Trophoblast cell (in vitro differentiated cells and primary cell): Measurements from ENCODE around the gene ST6GALNAC3.

ENCODE experiments used
- DNase-seq, 2 donors: peaks; one replicate each; pipeline ENCODE4 v3.0.0-alpha.2; 2016
- H2AFZ ChIP-seq: 2 replicates; pipeline ENCODE4 v1.6.1; 2013; ENCODE audit warnings: low read length, moderate library complexity, mild to moderate bottlenecking; ENCODE audit not compliant: insufficient read depth, poor library complexity
- H2AK5ac ChIP-seq: 2 replicates; pipeline ENCODE4 v1.6.1; 2013; ENCODE audit warnings: mild to moderate bottlenecking, low read length
- H2BK120ac ChIP-seq: 2 replicates; pipeline ENCODE4 v1.6.1; 2013; ENCODE audit warnings: low read length, mild to moderate bottlenecking, moderate library complexity; ENCODE audit not compliant: insufficient read depth, poor library complexity
- H2BK12ac ChIP-seq: 2 replicates; pipeline ENCODE4 v1.6.1; 2013; ENCODE audit warnings: mild to moderate bottlenecking, low read length, moderate library complexity
- H2BK5ac ChIP-seq: 2 replicates; pipeline ENCODE4 v1.6.1; 2013; ENCODE audit warnings: low read length, low read depth, moderate library complexity, mild to moderate bottlenecking; ENCODE audit not compliant: poor library complexity
- H3K14ac ChIP-seq: 2 replicates; pipeline ENCODE4 v1.6.1; 2013; ENCODE audit warnings: mild to moderate bottlenecking, low read length
- H3K18ac ChIP-seq: 2 replicates; pipeline ENCODE4 v1.6.1; 2013; ENCODE audit warnings: mild to moderate bottlenecking, low read length
- H3K23ac ChIP-seq: 2 replicates; pipeline ENCODE4 v1.6.1; 2013; ENCODE audit warnings: low read length
- H3K27ac ChIP-seq: 2 replicates; pipeline ENCODE4 v1.5.1; 2013; ENCODE audit warnings: low read depth, mild to moderate bottlenecking, inconsistent platforms, low read length, moderate library complexity
- H3K27me3 ChIP-seq: 2 replicates; pipeline ENCODE4 v1.6.1; 2013; ENCODE audit warnings: inconsistent platforms, mild to moderate bottlenecking, low read length, moderate library complexity; ENCODE audit not compliant: insufficient read depth
- H3K36me3 ChIP-seq, 2 experiments: 1 replicate in 1 of 2; 2 replicates in 1 of 2; pipeline ENCODE4 v1.6.1; 2013; ENCODE audit warnings: low read length in 2 of 2, mild to moderate bottlenecking in 2 of 2, moderate library complexity in 1 of 2; ENCODE audit not compliant: insufficient read depth in 2 of 2, control insufficient read depth in 1 of 2
- H3K4ac ChIP-seq: 2 replicates; pipeline ENCODE4 v1.6.1; 2013; ENCODE audit warnings: low read depth, mild to moderate bottlenecking, low read length, moderate library complexity
- H3K4me1 ChIP-seq, 2 experiments: 1 replicate in 1 of 2; 2 replicates in 1 of 2; pipeline ENCODE4 v1.6.1; 2013; ENCODE audit warnings: low read length in 2 of 2, mild to moderate bottlenecking in 2 of 2, moderate library complexity in 1 of 2; ENCODE audit not compliant: insufficient read depth in 2 of 2, control insufficient read depth in 1 of 2
- H3K4me2 ChIP-seq: 2 replicates; pipeline ENCODE4 v1.6.1; 2013; ENCODE audit warnings: inconsistent platforms, mild to moderate bottlenecking, low read length, moderate library complexity
- H3K4me3 ChIP-seq: 2 replicates; pipeline ENCODE4 v1.5.1; 2013; ENCODE audit warnings: mild to moderate bottlenecking, low read depth, low read length, inconsistent platforms
- H3K79me1 ChIP-seq: one replicate; pipeline ENCODE4 v1.6.1; 2013; ENCODE audit warnings: low read length
- H3K79me2 ChIP-seq: 2 replicates; pipeline ENCODE4 v1.6.1; 2013; ENCODE audit warnings: low read length, mild to moderate bottlenecking; ENCODE audit not compliant: control insufficient read depth, insufficient read depth, poor library complexity
- H3K9ac ChIP-seq: 2 replicates; pipeline ENCODE4 v1.6.1; 2013; ENCODE audit warnings: mild to moderate bottlenecking, low read length
- H3K9me3 ChIP-seq: 2 replicates; pipeline ENCODE4 v1.6.1; 2013; ENCODE audit warnings: low read depth, mild to moderate bottlenecking, control low read depth, inconsistent platforms, low read length; ENCODE audit not compliant: insufficient read depth
- H4K12ac ChIP-seq: 2 replicates; pipeline ENCODE4 v1.6.1; 2013; ENCODE audit warnings: low read depth, mild to moderate bottlenecking, low read length, moderate library complexity
- H4K8ac ChIP-seq: 2 replicates; pipeline ENCODE4 v1.6.1; 2013; ENCODE audit warnings: low read depth, mild to moderate bottlenecking, low read length, moderate library complexity
- H4K91ac ChIP-seq: one replicate; pipeline ENCODE4 v1.6.1; 2013; ENCODE audit warnings: low read depth, mild to moderate bottlenecking, low read length, moderate library complexity
- WGBS: extraction: QIAGEN DNeasy Blood & Tissue Kit; methylation state at CpG from one replicate; pipeline ENCODE4 v1.1.7; 2013; ENCODE audit warnings: missing lambda C conversion rate; ENCODE audit not compliant: insufficient read length, insufficient coverage; ENCODE audit errors: extremely low coverage; 5-methylcytosine and 5-hydroxymethylcytosine counted together

The ST6GALNAC3 gene

GRCh38 chr1:76153841-76154205, 79.3 kb downstream of the ST6GALNAC3 start:
- H2BK5ac ChIP-seq = no peak overlapping the region
- no peak overlapping the region for H2BK120ac ChIP-seq
- H3K27ac ChIP-seq = no peak overlapping the region
- H4K8ac ChIP-seq = no peak overlapping the region
- no peak for DNase-seq
- whole genome bisulfite sequencing = no CpG with 5 or more reads among the region's 8 CpGs
- H3K27me3 ChIP-seq = no peaks in the 10 kb centered on the region
- no peak overlapping the region for H3K14ac ChIP-seq
- no peak overlapping the region for H4K91ac ChIP-seq
- no peaks in the 10 kb centered on the region for H3K79me1 ChIP-seq
- no peak overlapping the region for H2BK12ac ChIP-seq
- H3K23ac ChIP-seq = no peak overlapping the region
- peaks cover 0 to 2% of the 10 kb centered on the region in 2 experiments for H3K36me3 ChIP-seq
- no peak overlapping the region for H3K4me2 ChIP-seq
- H2AFZ ChIP-seq = no peak overlapping the region
- H3K4ac ChIP-seq = no peak overlapping the region
- H3K9me3 ChIP-seq = no peaks in the 10 kb centered on the region
- no peak overlapping the region for H3K18ac ChIP-seq
- no peak overlapping the region for H2AK5ac ChIP-seq
- no peaks in the 10 kb centered on the region for H3K79me2 ChIP-seq
- H3K9ac ChIP-seq = no peak overlapping the region
- no peak overlapping the region for H3K4me3 ChIP-seq
- H3K4me1 ChIP-seq = peaks cover 2% of the 10 kb centered on the region in 2 experiments
- H4K12ac ChIP-seq = no peak overlapping the region

GRCh38 chr1:76154206-76154956, 79.8 kb downstream of the ST6GALNAC3 start:
- no peaks in the 10 kb centered on the region for H3K27me3 ChIP-seq
- no peak overlapping the region for H4K91ac ChIP-seq
- H3K14ac ChIP-seq = no peak overlapping the region
- no peak overlapping the region for H4K12ac ChIP-seq
- no peak overlapping the region for H3K4me2 ChIP-seq
- H3K4ac ChIP-seq = no peak overlapping the region
- no peaks in the 10 kb centered on the region for H3K79me2 ChIP-seq
- no peak overlapping the region for H2AFZ ChIP-seq
- H2AK5ac ChIP-seq = no peak overlapping the region
- no peak overlapping the region for H3K23ac ChIP-seq
- no peak overlapping the region for H2BK5ac ChIP-seq
- H3K4me1 ChIP-seq = peaks cover 2 to 3% of the 10 kb centered on the region in 2 experiments
- peak; percentile 68 to 84 for DNase-seq
- H4K8ac ChIP-seq = no peak overlapping the region
- H3K36me3 ChIP-seq = peaks cover 0 to 2% of the 10 kb centered on the region in 2 experiments
- no peak overlapping the region for H2BK120ac ChIP-seq
- no peak overlapping the region for H3K18ac ChIP-seq
- H3K4me3 ChIP-seq = no peak overlapping the region
- no peak overlapping the region for H3K27ac ChIP-seq
- H3K79me1 ChIP-seq = no peaks in the 10 kb centered on the region
- WGBS = no CpG with 5 or more reads among the region's 17 CpGs
- no peaks in the 10 kb centered on the region for H3K9me3 ChIP-seq
- no peak overlapping the region for H3K9ac ChIP-seq
- no peak overlapping the region for H2BK12ac ChIP-seq

GRCh38 chr1:76156987-76157386, 82.4 kb downstream of the ST6GALNAC3 start:
- Histone ChIP-seq H3K14ac (no peak overlapping the region), H4K12ac (no peak overlapping the region), H2BK120ac (no peak overlapping the region), H2AK5ac (no peak overlapping the region), H3K18ac (no peak overlapping the region), H2BK5ac (no peak overlapping the region), H3K79me1 (no peaks in the 10 kb centered on the region), H2BK12ac (no peak overlapping the region), H3K4me1 (peaks cover 3 to 4% of the 10 kb centered on the region in 2 experiments), H3K4me2 (no peak overlapping the region), H3K36me3 (peaks cover 0 to 2% of the 10 kb centered on the region in 2 experiments), H3K79me2 (no peaks in the 10 kb centered on the region), H3K9ac (no peak overlapping the region), H4K91ac (no peak overlapping the region), H4K8ac (no peak overlapping the region), H3K4ac (no peak overlapping the region), H3K4me3 (no peak overlapping the region), H2AFZ (no peak overlapping the region), H3K23ac (no peak overlapping the region), H3K9me3 (no peaks in the 10 kb centered on the region), H3K27ac (no peak overlapping the region), H3K27me3 (no peaks in the 10 kb centered on the region)
- no CpG with 5 or more reads among the region's 4 CpGs for WGBS
- peak in 1 of 2 donors; percentile 45 for DNase-seq

GRCh38 chr1:76158126-76158525, 83.6 kb downstream of the ST6GALNAC3 start:
- Histone ChIP-seq H2AFZ (no peak overlapping the region), H3K27me3 (no peaks in the 10 kb centered on the region), H4K12ac (no peak overlapping the region), H3K36me3 (no peaks in the 10 kb centered on the region), H3K4me3 (no peak overlapping the region), H3K14ac (no peak overlapping the region), H3K79me2 (no peaks in the 10 kb centered on the region), H3K27ac (no peak overlapping the region), H3K23ac (no peak overlapping the region), H3K4me1 (peaks cover 3 to 4% of the 10 kb centered on the region in 2 experiments), H4K91ac (no peak overlapping the region), H3K4me2 (no peak overlapping the region), H4K8ac (no peak overlapping the region), H3K79me1 (no peaks in the 10 kb centered on the region), H2BK12ac (no peak overlapping the region), H2BK120ac (no peak overlapping the region), H2BK5ac (no peak overlapping the region), H2AK5ac (no peak overlapping the region), H3K18ac (no peak overlapping the region), H3K4ac (no peak overlapping the region), H3K9ac (no peak overlapping the region), H3K9me3 (no peaks in the 10 kb centered on the region)
- WGBS = no CpG with 5 or more reads among the region's 4 CpGs
- DNase-seq = peak; percentile 64 to 78
